Gastroesophageal sphincter (tissue), 3 donors: Measurements from ENCODE around the gene CLDN8.

ENCODE experiments used
- CTCF ChIP-seq, 4 experiments: fragments of 200-600 bp in 2 of 4; fragments of 450-650 bp in 2 of 4; sonication (generic) in 1 of 4; IDR thresholded peaks; one replicate each; pipeline ENCODE4 v1.5.1; 2017 to 2019; ENCODE audit warnings: antibody characterized with exemption in 4 of 4, mild to moderate bottlenecking in 2 of 4, moderate library complexity in 2 of 4
- EP300 ChIP-seq: sonication (generic); formaldehyde crosslinking; IDR thresholded peaks from one replicate; pipeline ENCODE4 v1.6.1; 2017; ENCODE audit warnings: antibody characterized with exemption, mild to moderate bottlenecking
- POLR2A ChIP-seq, 2 donors: fragments of 450-650 bp; IDR thresholded peaks; one replicate each; pipeline ENCODE4 v1.6.1; 2017; ENCODE audit warnings: antibody characterized with exemption in 2 of 2, mild to moderate bottlenecking in 2 of 2, moderate library complexity in 1 of 2
- POLR2AphosphoS5 ChIP-seq: sonication (generic); formaldehyde crosslinking; IDR thresholded peaks from one replicate; pipeline ENCODE4 v1.6.1; 2017; ENCODE audit warnings: antibody characterized with exemption

GRCh38 chr21:30245061-30245460 is 29.2 kb upstream of the CLDN8 start:
- no peak for TF ChIP-seq CTCF (IDR thresholded peaks at IDR 0.05)
- TF ChIP-seq POLR2A (IDR thresholded peaks at IDR 0.05), result no peak
- no peak for TF ChIP-seq POLR2AphosphoS5
- no peak for TF ChIP-seq EP300
